ENCODE data around the gene RNF38.
"Not testable (repeated sequence)": the region's sequence is repeated elsewhere in the genome, so short reads cannot be mapped to it uniquely, and the experiment has no call there.

RNF38 gene

GRCh38 chr9:36399980-36400331 is at the start of gene RNF38:
Gene RNF38 (minus strand): TSS chr9:36400269. CDS start chr9:36400108, 161 bp downstream.
- no peak for FAIRE-seq
- TF ChIP-seq POLR2A (IDR thresholded peaks at IDR 0.05; ENCODE audit: low read depth, low read length) = no peak
- DNase-seq (ENCODE audit: insufficient read length, low spot score) = no peak

GRCh38 chr9:36448555-36448954 is 48.5 kb upstream of the RNF38 start:
- not testable (repeated sequence) for DNase-seq (ENCODE audit: insufficient read length, low spot score); FAIRE-seq

GRCh38 chr9:36448017-36448416 is 47.9 kb upstream of the RNF38 start:
- DNase-seq (ENCODE audit: insufficient read length, low spot score) (no peak), FAIRE-seq (no peak)
- no peak for TF ChIP-seq POLR2A (IDR thresholded peaks at IDR 0.05; ENCODE audit: low read depth, low read length)

GRCh38 chr9:36446678-36447077 is 46.6 kb upstream of the RNF38 start:
- not testable (repeated sequence) for DNase-seq (ENCODE audit: insufficient read length, low spot score); FAIRE-seq

- FAIRE-seq (no peak), DNase-seq (ENCODE audit: insufficient read length, low spot score) (no peak)
- TF ChIP-seq POLR2A (IDR thresholded peaks at IDR 0.05; ENCODE audit: low read depth, low read length) = no peak
Observed at GRCh38 chr9:36445800-36446361, 45.8 kb upstream of the RNF38 start.

GRCh38 chr9:36444203-36444602 is 44.1 kb upstream of the RNF38 start:
- FAIRE-seq = no peak

GRCh38 chr9:36443581-36443980 is 43.5 kb upstream of the RNF38 start:
- no peak for TF ChIP-seq POLR2A (IDR thresholded peaks at IDR 0.05; ENCODE audit: low read depth, low read length)
- DNase-seq (ENCODE audit: insufficient read length, low spot score) = no peak
- peak; percentile 15 for FAIRE-seq

More at GRCh38 chr9:36444203-36444602, 44.1 kb upstream of the RNF38 start:
- TF ChIP-seq POLR2A (IDR thresholded peaks at IDR 0.05; ENCODE audit: low read depth, low read length) = no peak
- no peak for DNase-seq (ENCODE audit: insufficient read length, low spot score)

GRCh38 chr9:36442710-36443109 is 42.6 kb upstream of the RNF38 start:
- no peak for TF ChIP-seq POLR2A (IDR thresholded peaks at IDR 0.05; ENCODE audit: low read depth, low read length)
- FAIRE-seq (no peak), DNase-seq (ENCODE audit: insufficient read length, low spot score) (no peak)

GRCh38 chr9:36441966-36442365 is 41.9 kb upstream of the RNF38 start:
- DNase-seq (ENCODE audit: insufficient read length, low spot score) (no peak), FAIRE-seq (no peak)
- no peak for TF ChIP-seq POLR2A (IDR thresholded peaks at IDR 0.05; ENCODE audit: low read depth, low read length)

- FAIRE-seq (no peak), DNase-seq (ENCODE audit: insufficient read length, low spot score) (no peak)
- no peak for TF ChIP-seq POLR2A (IDR thresholded peaks at IDR 0.05; ENCODE audit: low read depth, low read length)
Observed at GRCh38 chr9:36438536-36439236, 38.6 kb upstream of the RNF38 start.

GRCh38 chr9:36437790-36438189 is 37.7 kb upstream of the RNF38 start:
- no peak for FAIRE-seq
- DNase-seq (ENCODE audit: insufficient read length, low spot score) = no peak
- TF ChIP-seq POLR2A (IDR thresholded peaks at IDR 0.05; ENCODE audit: low read depth, low read length) = no peak

GRCh38 chr9:36436909-36437308 is 36.8 kb upstream of the RNF38 start:
- no peak for DNase-seq (ENCODE audit: insufficient read length, low spot score)
- TF ChIP-seq POLR2A (IDR thresholded peaks at IDR 0.05; ENCODE audit: low read depth, low read length) = no peak
- no peak for FAIRE-seq

GRCh38 chr9:36433386-36433785 is 33.3 kb upstream of the RNF38 start:
- TF ChIP-seq POLR2A (IDR thresholded peaks at IDR 0.05; ENCODE audit: low read depth, low read length) = no peak
- no peak for FAIRE-seq
- DNase-seq (ENCODE audit: insufficient read length, low spot score) = no peak

- TF ChIP-seq POLR2A (IDR thresholded peaks at IDR 0.05; ENCODE audit: low read depth, low read length) = no peak
- DNase-seq (ENCODE audit: insufficient read length, low spot score) (no peak), FAIRE-seq (no peak)
Observed at GRCh38 chr9:36431078-36431477, 31.0 kb upstream of the RNF38 start.

- no peak for FAIRE-seq
Observed at GRCh38 chr9:36426945-36427344, 26.9 kb upstream of the RNF38 start.

More at GRCh38 chr9:36426945-36427344, 26.9 kb upstream of the RNF38 start:
- no peak for DNase-seq (ENCODE audit: insufficient read length, low spot score)
- TF ChIP-seq POLR2A (IDR thresholded peaks at IDR 0.05; ENCODE audit: low read depth, low read length) = no peak
